ENCODE data around the gene ECM1. TPM values are rescaled to one million over a fixed set of nuclear protein-coding genes. Genes with fewer than 3 reads are reported as not detected.

Gene ECM1
- polyA plus RNA-seq, 1 donor (not counting 4 experiments of a cell fraction or from before 2014, with no cell fraction given), result 23.6 TPM

DNA sequence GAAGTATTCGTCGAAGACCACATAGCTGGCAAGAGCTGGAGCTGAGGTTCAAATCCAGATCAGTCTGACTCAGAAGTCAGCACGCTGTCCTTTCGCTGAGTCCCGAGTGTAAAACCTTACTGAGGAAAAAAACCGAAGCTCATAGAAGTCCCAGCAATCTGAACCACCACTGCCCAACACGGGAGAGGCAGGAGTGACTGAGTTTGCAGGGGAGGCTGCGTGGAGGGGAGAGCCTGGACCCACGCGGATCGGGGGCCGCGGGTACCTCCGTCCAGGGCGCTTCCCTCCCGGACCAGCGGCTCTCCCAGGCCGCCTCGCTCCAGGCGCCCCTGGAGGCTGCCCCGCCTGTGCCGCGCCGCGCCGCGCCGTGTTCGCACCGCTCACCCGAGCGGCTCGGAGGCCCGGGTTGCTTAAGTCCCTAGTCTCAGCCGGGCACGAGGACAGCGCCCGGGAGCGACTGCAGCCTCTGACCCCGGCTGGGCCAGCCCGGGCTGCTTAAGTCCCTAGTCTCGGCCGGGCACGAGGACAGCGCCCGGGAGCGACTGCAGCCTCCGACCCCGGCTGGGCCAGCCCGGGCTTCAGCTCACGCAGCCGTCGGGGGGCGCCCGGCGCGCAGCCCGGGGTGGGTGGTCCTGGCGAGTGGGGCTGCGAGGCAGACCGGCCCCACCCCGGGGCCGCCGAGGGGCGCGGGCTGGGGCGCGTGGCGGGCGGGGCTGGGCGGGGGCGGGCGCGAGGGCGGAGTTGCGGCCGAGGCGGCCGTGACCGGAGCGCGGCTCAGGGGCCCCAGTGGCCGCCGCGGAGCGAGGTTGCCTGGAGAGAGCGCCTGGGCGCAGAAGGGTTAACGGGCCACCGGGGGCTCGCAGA, 41.0 kb downstream of the ECM1 start, which contains the start of gene ADAMTSL4:
ADAMTSL4 (plus strand) TSS at position 777 of the 864 bp plus-strand sequence. CDS start 2,881 bp downstream, outside the sequence.
- H3K9ac ChIP-seq (ENCODE audit: control insufficient read depth, extremely low read depth, insufficient read depth, low read length), result peak within 1 kb of the TSS; percentile 78
- peaks cover 19% of the 10 kb centered on the region for H3K4me1 ChIP-seq (ENCODE audit: control insufficient read depth, extremely low read depth, insufficient read depth, low read length)
- H3K36me3 ChIP-seq (ENCODE audit: control insufficient read depth in 2 of 2, extremely low read depth in 1 of 2, insufficient read depth in 2 of 2, low read length in 2 of 2), result no peaks in the 10 kb centered on the region
- H3K4me3 ChIP-seq (ENCODE audit: control insufficient read depth in 2 of 3, extremely low read depth in 1 of 3, insufficient read depth in 2 of 3, low read depth in 1 of 3, low read length in 3 of 3), result peak within 1 kb of the TSS; percentile 53 to 81 (median 72)
- no peak for DNase-seq (ENCODE audit: low read depth, low spot score)
- dilution Hi-C loops (cut with MboI; ENCODE audit: extremely low pct_ligation_motif_present, low sequenced_read_pairs), result no loop called here
- no peaks in the 10 kb centered on the region for H3K27me3 ChIP-seq (ENCODE audit: control insufficient read depth, extremely low read depth, insufficient read depth, low read length)
- TF ChIP-seq, protein P1, sequence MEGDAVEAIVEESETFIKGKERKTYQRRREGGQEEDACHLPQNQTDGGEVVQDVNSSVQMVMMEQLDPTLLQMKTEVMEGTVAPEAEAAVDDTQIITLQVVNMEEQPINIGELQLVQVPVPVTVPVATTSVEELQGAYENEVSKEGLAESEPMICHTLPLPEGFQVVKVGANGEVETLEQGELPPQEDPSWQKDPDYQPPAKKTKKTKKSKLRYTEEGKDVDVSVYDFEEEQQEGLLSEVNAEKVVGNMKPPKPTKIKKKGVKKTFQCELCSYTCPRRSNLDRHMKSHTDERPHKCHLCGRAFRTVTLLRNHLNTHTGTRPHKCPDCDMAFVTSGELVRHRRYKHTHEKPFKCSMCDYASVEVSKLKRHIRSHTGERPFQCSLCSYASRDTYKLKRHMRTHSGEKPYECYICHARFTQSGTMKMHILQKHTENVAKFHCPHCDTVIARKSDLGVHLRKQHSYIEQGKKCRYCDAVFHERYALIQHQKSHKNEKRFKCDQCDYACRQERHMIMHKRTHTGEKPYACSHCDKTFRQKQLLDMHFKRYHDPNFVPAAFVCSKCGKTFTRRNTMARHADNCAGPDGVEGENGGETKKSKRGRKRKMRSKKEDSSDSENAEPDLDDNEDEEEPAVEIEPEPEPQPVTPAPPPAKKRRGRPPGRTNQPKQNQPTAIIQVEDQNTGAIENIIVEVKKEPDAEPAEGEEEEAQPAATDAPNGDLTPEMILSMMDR (optimal IDR thresholded peaks at IDR 0.05 in 1 of 3, IDR thresholded peaks at IDR 0.05 in 1 of 3, conservative IDR thresholded peaks at IDR 0.05 in 1 of 3; ENCODE audit: extremely low read depth in 1 of 3, insufficient read depth in 2 of 3, low read length in 3 of 3), result peak in 2 of 3 experiments; percentile 3 to 15
- no peak for TF ChIP-seq EZH2 (IDR thresholded peaks at IDR 0.05; ENCODE audit: low read length)
- H3K79me2 ChIP-seq (ENCODE audit: control insufficient read depth, insufficient read depth, low read length), result no peaks in the 10 kb centered on the region
- no peak for FAIRE-seq
- peak within 1 kb of the TSS; percentile 89 for H3K4me2 ChIP-seq (ENCODE audit: control insufficient read depth, extremely low read depth, insufficient read depth, low read depth, low read length)
- peak within 1 kb of the TSS; percentile 91 for H2AFZ ChIP-seq (ENCODE audit: control insufficient read depth, low read length)
- H4K20me1 ChIP-seq (ENCODE audit: control insufficient read depth, extremely low read depth, insufficient read depth, low read length), result no peaks in the 10 kb centered on the region
- H3K9me3 ChIP-seq (ENCODE audit: control insufficient read depth, low read depth, low read length), result no peaks in the 10 kb centered on the region
- H3K27ac ChIP-seq (ENCODE audit: control insufficient read depth, insufficient read depth, low read length), result peak within 1 kb of the TSS; percentile 43
- H3K9me1 ChIP-seq (ENCODE audit: control insufficient read depth, extremely low read depth, insufficient read depth, low read length), result no peaks in the 10 kb centered on the region

DNA sequence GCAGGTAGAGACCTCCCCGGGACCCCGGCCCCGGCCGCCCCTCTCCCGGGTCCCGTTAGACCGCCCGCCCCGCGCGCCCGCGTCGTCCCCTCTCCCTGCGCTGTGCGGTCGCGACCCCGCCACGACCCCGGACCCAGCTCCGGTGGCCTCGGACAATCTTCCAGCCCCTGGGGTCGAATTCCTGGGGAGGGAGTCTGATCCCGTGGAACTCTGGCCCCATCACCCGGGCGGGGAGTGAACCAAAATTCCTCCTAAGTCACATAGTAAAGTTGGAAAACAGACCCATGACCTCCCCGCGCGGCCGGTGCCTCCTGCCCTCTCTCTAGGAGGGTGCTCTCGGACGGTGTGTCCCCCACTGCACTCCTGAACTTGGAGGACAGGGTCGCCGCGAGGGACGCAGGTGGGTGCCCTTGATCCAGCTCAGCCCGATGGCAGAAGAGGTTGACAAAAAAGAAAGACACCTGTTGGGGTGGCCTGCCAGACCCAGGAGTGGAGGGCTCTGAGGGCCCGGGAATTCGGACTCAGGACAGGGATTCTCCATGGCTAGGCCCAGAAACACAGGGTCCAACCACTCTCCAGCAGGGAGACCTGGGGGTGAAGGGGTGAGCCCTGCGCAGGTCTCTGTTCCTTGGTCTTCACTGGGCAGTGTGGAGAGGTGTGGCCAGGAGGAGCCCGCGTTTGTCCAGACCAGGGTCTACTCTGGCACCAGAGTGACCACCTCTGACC, 41.8 kb downstream of the ECM1 start:
- Histone ChIP-seq H3K4me1 (ENCODE audit: control insufficient read depth, extremely low read depth, insufficient read depth, low read length) (peaks cover 19% of the 10 kb centered on the region), H3K9me3 (ENCODE audit: control insufficient read depth, low read depth, low read length) (no peaks in the 10 kb centered on the region), H3K27me3 (ENCODE audit: control insufficient read depth, extremely low read depth, insufficient read depth, low read length) (no peaks in the 10 kb centered on the region), H3K27ac (ENCODE audit: control insufficient read depth, insufficient read depth, low read length) (no peak overlapping the region), H2AFZ (ENCODE audit: control insufficient read depth, low read length) (no peak overlapping the region), H4K20me1 (ENCODE audit: control insufficient read depth, extremely low read depth, insufficient read depth, low read length) (no peaks in the 10 kb centered on the region), H3K79me2 (ENCODE audit: control insufficient read depth, insufficient read depth, low read length) (no peaks in the 10 kb centered on the region), H3K4me2 (ENCODE audit: control insufficient read depth, extremely low read depth, insufficient read depth, low read depth, low read length) (peak overlapping the region; percentile 76), H3K4me3 (ENCODE audit: control insufficient read depth in 2 of 3, extremely low read depth in 1 of 3, insufficient read depth in 2 of 3, low read depth in 1 of 3, low read length in 3 of 3) (peak overlapping the region; percentile 53 to 63 (median 59)), H3K36me3 (ENCODE audit: control insufficient read depth in 2 of 2, extremely low read depth in 1 of 2, insufficient read depth in 2 of 2, low read length in 2 of 2) (no peaks in the 10 kb centered on the region), H3K9ac (ENCODE audit: control insufficient read depth, extremely low read depth, insufficient read depth, low read length) (peak overlapping the region; percentile 43), H3K9me1 (ENCODE audit: control insufficient read depth, extremely low read depth, insufficient read depth, low read length) (no peaks in the 10 kb centered on the region)
- FAIRE-seq (no peak), DNase-seq (ENCODE audit: low read depth, low spot score) (no peak)
- dilution Hi-C loops (cut with MboI; ENCODE audit: extremely low pct_ligation_motif_present, low sequenced_read_pairs), result no loop called here
- TF ChIP-seq EZH2 (IDR thresholded peaks at IDR 0.05; ENCODE audit: low read length), result no peak
- TF ChIP-seq, protein P1 (optimal IDR thresholded peaks at IDR 0.05 in 1 of 3, IDR thresholded peaks at IDR 0.05 in 1 of 3, conservative IDR thresholded peaks at IDR 0.05 in 1 of 3; ENCODE audit: extremely low read depth in 1 of 3, insufficient read depth in 2 of 3, low read length in 3 of 3), result peak in 2 of 3 experiments; percentile 37 to 54

Measured in keratinocyte (primary cell).